Measurements from ENCODE around the gene SERPINB2. TPM values are rescaled to one million over a fixed set of nuclear protein-coding genes. Genes with fewer than 3 reads are reported as not detected.

SERPINB2 gene, protein sequence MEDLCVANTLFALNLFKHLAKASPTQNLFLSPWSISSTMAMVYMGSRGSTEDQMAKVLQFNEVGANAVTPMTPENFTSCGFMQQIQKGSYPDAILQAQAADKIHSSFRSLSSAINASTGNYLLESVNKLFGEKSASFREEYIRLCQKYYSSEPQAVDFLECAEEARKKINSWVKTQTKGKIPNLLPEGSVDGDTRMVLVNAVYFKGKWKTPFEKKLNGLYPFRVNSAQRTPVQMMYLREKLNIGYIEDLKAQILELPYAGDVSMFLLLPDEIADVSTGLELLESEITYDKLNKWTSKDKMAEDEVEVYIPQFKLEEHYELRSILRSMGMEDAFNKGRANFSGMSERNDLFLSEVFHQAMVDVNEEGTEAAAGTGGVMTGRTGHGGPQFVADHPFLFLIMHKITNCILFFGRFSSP
- total RNA-seq: 0.71 and 1.1 TPM in 2 replicates

DNA sequence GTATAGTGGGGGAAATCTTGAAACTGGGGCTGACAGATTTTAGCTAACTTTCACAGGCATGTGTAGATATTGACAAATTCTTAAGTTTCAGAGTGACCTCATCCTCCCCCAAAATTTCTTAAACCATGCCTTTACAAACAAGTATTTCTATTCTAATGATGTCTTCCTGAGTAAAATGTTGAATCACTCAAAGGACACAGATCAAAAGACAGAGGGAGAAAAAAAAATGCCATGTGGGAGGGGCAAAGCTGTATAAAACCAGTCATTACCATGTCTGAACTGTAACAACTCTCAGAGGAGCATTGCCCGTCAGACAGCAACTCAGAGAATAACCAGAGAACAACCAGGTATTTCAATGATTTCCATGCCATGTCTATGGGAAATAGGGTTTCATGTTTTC is at the start of gene SERPINB2:
Gene SERPINB2, plus strand, starts transcription at position 282 of the 400 bp plus-strand sequence. CDS start 3,740 bp downstream, outside the sequence.
- DNase-seq (ENCODE audit: low read depth, low spot score): no peak

GRCh38 chr18:63843008-63843407 is 44.5 kb upstream of the SERPINB2 start:
- DNase-seq (ENCODE audit: low read depth, low spot score): no peak

- DNase-seq (ENCODE audit: low read depth, low spot score): no peak
Observed at GRCh38 chr18:63844254-63844653, 43.3 kb upstream of the SERPINB2 start.

GRCh38 chr18:63848159-63848558 is 39.3 kb upstream of the SERPINB2 start:
- DNase-seq (ENCODE audit: low read depth, low spot score): no peak

GRCh38 chr18:63850020-63850419 is 37.5 kb upstream of the SERPINB2 start:
- DNase-seq (ENCODE audit: low read depth, low spot score): no peak

GRCh38 chr18:63850636-63851035 is 36.9 kb upstream of the SERPINB2 start:
- no peak for DNase-seq (ENCODE audit: low read depth, low spot score)

DNA sequence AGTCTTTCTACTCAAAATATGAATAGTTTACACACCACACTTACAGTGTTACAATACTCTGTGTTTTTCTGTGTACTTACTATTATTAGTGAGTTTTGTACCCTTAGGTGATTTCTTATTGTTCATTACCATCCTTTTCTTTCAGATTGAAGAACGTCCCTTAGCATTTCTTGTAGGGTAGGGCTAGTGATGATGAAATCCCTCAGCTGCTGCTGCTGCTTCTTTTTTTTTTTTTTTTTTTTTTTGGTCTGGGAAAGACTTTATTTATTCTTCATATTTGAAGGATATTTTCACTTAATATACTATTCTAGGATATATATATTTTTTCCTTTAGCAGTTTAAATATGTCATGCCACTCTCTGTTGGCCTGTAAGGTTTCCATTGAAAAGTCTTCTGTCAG is 29.0 kb upstream of the SERPINB2 start:
- no peak for DNase-seq (ENCODE audit: low read depth, low spot score)

- no peak for DNase-seq (ENCODE audit: low read depth, low spot score)
Observed at GRCh38 chr18:63859781-63860475, 27.6 kb upstream of the SERPINB2 start.

- no peak for DNase-seq (ENCODE audit: low read depth, low spot score)
Observed at GRCh38 chr18:63860531-63860930, 27.0 kb upstream of the SERPINB2 start.

GRCh38 chr18:63867368-63868125 is 20.0 kb upstream of the SERPINB2 start:
- DNase-seq (ENCODE audit: low read depth, low spot score): no peak

GRCh38 chr18:63868546-63868945 is 19.0 kb upstream of the SERPINB2 start:
- no peak for DNase-seq (ENCODE audit: low read depth, low spot score)

DNA sequence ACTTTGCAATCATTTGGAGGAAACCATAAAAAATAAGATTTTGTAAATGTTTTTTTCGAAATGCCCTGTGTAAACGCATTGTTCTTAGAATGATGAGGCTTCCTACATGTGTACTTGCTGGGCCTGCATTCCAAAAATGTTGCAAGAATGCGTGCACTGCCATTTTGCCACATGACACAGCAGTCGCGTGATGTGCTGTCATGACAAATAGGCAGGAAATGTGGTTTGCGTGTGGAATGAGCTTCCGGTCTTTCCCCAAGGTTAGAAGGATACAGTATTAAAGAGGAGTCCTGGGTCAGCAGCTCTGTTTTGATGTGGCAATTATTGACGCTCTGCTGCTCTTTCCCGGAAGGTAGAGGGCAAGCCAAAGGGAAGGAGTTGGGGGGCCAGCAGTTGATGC is 18.1 kb upstream of the SERPINB2 start:
- no peak for DNase-seq (ENCODE audit: low read depth, low spot score)

DNA sequence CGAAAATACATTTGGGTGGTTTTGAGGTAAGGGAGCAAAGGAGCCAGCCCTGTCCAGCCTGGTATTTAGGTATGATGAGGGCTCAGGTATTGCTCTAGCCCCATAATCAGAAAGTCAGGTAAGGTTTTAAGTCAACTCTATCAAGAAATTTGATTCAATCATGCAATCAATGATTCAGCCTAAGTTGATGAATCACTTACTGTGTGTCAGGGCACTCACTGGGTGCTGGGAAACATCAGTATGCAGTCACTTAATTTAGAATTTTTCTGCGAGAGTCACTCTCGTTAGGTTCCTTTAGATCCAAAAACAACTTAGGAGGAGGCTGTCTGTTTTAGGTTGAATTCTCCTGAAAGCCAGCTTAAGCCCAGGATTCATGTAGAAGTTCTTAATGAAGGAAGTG is 17.7 kb upstream of the SERPINB2 start:
- DNase-seq (ENCODE audit: low read depth, low spot score): no peak

DNA sequence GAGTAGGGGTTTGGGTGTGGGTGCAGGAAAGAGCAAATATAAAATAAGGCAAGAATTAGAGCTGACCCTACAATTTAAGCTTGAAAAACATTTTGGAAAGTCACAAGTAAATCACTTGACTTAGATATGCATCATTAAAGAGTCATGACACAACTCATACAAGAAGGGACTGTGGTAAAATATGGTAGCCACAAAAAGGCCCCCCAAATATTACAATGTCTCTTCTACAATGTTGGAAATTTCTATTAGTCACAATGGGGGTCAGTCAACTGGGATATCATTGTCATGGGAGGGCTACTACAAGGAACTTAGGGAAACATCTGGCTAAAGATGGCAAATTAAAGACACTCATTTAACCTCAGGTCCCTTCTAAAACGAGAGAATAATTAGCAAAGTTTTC is 15.7 kb upstream of the SERPINB2 start:
- DNase-seq (ENCODE audit: low read depth, low spot score): no peak

DNA sequence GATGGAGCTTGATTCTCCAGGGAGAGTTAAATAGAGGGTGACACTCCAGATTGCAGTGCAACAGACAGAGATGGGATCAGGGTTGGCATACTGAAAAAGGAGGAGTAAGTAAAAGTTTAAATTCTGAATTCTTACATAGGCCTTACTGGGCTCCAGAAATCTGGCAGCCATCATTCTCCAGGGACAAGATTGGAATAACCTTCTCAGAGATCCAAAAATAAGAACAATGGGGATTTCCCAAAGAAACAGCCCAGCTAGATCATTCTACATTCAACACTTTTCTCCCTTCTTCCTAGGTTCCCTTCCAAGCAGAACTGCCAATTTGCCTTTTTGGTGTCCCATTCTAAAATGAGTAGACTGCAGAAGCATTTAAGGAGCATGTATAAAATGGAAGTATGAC is 14.9 kb upstream of the SERPINB2 start:
- no peak for DNase-seq (ENCODE audit: low read depth, low spot score)

GRCh38 chr18:63878343-63878742 is 9.2 kb upstream of the SERPINB2 start:
- no peak for DNase-seq (ENCODE audit: low read depth, low spot score)

DNA sequence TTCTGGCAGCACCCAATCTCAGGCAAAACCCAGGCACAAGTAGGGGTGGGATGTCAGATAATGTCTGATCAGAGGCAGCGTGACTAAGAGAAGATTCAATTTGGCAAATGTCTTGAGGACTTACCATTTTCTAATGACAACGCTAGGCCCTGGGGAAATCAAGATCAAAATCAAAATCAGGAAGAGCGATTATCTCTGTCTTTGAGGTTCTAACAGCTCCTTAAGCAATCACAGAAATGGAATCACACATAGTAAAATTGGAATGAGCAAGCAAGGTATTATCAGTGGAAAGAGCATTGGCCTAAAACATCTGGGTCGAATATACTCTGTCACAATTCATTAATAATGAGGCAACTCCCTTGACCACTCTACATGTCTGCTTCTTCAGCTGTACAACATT is 8.6 kb upstream of the SERPINB2 start:
- no peak for DNase-seq (ENCODE audit: low read depth, low spot score)

- DNase-seq (ENCODE audit: low read depth, low spot score): peak; percentile 10
Observed at GRCh38 chr18:63879709-63880108, 7.8 kb upstream of the SERPINB2 start.

GRCh38 chr18:63881851-63882250 is 5.7 kb upstream of the SERPINB2 start:
- DNase-seq (ENCODE audit: low read depth, low spot score): no peak

- DNase-seq (ENCODE audit: low read depth, low spot score): peak; percentile 55
Observed at GRCh38 chr18:63882333-63883141, 5.0 kb upstream of the SERPINB2 start.

DNA sequence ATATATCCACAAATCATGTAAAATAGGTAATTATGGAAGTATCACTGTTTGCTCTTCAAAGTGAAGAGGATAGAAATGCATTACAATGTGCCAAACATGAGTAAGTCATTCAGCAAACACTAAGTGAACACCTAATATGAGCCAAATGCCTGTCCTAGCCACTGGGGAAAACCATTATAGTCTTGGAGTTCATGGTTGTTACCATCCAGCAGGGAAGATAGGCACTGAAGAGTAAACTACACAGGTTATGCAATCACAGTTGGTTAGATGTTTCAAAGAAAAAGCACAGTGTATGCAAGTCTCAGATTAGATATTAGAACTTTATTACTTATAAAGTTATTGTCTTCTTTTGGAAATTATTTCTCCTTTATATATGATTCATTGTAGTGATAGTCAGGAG is 3.9 kb upstream of the SERPINB2 start:
- DNase-seq (ENCODE audit: low read depth, low spot score): no peak

Data from pulmonary artery endothelial cell (primary cell).